ENCODE data around the gene SDF4.

Gene SDF4

GRCh38 chr1:1210726-1211540 is 20.9 kb downstream of the SDF4 start:
- no peak for DNase-seq

DNA sequence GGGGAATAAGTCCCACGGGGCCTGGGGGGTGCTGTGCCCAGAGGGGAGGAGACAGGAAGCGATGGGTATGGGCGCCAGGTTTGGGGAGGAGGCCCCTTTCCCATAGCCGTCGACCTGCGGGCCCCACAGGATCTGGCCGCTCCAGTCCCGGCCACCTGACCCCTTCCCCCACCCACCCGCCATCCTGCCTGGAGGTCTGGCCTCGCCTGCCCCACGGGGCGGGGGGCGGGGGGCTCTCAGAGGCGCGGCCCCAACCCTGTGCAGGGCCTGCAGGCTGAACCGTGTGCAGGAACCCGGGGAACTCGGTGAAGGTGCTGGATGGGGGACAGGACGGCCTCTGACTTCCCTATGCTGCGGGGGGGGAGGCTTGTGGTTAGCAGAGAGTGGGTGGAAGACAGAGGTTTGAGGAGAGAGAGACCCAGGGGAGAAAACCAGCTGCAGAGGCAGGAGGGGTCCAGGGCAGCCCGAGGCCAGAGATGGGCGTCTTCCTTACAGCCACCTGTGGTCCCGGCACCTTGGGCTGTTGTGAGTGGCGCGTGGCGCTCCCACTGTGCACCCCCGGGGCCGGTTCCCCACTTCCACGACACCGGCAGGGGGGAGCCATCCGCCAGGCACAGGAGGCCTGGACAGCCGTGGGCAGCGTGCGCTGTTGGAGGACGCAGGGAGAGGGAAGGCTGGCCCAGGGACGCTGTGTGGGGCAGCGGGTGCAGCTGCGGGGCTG is 22.9 kb downstream of the SDF4 start:
- peak; percentile 21 for DNase-seq

DNA sequence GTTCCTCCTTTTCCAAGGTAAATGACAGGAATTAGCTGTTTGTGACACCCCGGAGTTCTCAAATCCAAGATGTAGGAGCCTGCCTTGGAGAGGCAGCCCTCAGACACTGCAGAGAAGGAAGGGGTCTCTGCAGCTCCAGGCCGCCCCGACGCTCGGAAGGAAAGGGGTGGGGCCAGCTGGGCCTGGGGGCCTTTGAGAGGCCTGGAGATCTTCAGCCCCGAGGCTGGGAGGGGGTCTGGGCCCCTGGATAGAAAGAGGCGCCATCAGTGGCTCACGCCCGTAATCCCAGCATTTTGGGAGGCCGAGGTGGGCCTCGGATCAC is 24.3 kb downstream of the SDF4 start:
- no peak for DNase-seq

- no peak for DNase-seq
Observed at GRCh38 chr1:1206966-1207531, 24.8 kb downstream of the SDF4 start.

- no peak for DNase-seq
Observed at GRCh38 chr1:1206376-1206965, 25.3 kb downstream of the SDF4 start, which contains the start of gene TNFRSF18. Gene TNFRSF18 (minus strand): TSS chr1:1206592. CDS start chr1:1206571, 21 bp downstream.

DNA sequence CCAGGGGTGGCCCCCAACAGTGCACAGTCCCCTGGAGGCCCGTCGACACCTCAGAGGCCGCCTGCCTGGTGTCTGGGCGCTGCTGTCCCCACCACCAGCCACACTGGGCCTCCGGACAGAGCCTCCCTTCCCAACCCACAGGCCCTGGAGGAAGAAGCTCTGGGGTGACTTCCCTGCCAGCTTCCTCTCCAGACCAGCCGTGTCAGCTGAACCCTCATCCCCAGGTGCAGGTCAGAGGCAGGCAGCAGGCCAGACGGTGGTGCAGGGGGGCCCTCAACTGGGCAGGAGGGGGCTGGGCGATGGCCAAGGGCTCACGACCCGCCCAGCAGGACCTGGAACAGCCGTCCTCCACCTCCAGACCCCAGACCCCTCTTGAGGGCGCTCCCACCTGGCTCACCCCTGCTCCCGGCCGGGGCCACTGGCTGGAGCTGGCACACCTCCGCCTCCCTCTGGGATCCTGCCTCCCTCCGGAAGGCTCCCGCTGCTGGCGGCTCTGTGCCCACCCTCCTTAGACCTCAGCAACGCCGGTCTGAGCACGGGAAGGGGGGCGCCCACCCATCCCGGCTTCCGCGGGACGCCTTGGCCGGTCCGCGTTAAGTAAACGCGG is 25.9 kb downstream of the SDF4 start:
- DNase-seq: no peak

DNA sequence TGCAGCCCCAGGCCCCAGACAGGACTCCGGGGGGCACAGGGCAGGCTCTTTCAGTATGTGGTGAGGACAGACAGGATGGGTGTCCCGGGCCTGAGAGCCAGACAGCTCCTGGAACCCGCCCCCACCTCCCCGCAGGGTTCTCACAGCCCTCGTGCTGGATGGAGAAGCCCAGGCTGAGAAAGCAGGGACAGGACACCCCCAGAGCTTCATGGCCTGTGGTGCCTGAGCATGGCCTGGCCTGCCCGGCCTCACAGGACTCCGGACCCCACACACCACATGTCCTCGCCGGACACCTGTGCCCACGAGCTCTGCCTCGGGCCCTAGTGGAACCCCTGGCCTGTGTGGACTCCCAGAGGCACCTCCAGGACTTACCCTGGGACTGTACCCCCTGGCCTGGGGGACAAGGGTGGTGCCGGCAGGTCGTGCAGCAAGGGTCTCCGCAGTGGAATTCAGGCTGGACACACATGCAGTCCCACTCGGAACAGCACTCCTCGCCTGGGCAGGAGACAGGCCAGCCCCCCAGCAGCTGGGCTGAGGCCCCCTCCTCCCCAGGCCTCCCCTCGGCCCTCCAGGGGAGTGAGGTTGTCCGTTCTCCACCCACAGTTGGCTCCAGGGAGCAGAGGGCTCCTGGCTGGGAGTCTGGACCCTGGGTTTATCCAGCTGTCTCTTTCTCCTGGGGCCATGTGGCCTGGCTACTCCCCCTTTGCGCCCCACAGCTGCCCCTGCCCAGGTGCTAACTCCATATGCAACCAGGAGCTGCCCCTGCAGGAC is 26.6 kb downstream of the SDF4 start:
- no peak for DNase-seq

DNA sequence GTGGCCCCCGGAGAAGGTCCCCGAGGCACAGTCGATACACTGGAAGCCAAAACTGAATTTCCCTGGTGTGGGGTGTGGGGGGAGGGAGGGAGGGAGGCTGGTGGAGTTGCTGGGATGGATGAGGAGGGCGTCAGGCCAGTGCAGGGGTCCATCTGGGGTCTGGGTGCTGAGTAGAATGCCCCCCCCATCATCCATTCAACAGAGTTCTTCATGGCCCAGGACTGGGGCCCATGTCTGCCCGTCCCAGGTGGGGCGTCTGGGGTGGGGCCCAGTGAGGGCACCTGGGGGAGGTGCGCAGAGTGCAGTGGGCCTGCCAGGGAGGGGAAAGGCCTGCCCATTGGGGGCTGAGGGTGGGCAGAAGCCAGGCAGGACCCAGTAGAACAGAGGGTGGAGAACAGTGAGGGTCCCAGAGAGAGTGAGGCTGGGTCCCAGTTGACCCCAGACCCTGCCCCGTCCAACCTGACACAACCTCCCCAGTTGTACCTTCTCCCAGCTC is 27.3 kb downstream of the SDF4 start:
- DNase-seq: no peak

- DNase-seq: no peak
Observed at GRCh38 chr1:1203561-1204424, 28.0 kb downstream of the SDF4 start.

- DNase-seq: no peak
Observed at GRCh38 chr1:1202831-1203560, 28.8 kb downstream of the SDF4 start.

- DNase-seq: no peak
Observed at GRCh38 chr1:1200876-1201810, 30.7 kb downstream of the SDF4 start.

- no peak for DNase-seq
Observed at GRCh38 chr1:1199961-1200875, 31.6 kb downstream of the SDF4 start.

GRCh38 chr1:1199141-1199960 is 32.5 kb downstream of the SDF4 start:
- no peak for DNase-seq

GRCh38 chr1:1198423-1199140 is 33.2 kb downstream of the SDF4 start:
- DNase-seq: no peak

GRCh38 chr1:1197551-1198422 is 34.0 kb downstream of the SDF4 start:
- no peak for DNase-seq

DNA sequence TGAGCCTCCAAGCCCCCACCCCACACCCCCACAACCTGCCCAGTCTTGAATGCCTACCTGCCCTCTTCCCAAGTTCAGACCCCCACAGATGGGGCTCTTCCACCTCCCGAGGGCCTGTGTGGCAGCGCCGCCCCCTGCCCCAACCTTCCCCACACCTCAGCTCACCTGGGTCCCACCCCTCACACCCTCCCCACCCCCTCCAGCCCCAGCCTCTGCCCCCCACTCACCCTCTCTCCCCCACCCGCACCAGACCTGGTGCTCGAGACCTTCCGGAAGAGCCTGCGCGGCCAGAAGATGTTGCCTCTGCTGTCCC is 34.7 kb downstream of the SDF4 start:
- no peak for DNase-seq

All from KG1 (cell line).